Esophagus squamous epithelium (tissue), 4 donors: ENCODE measurements around the gene SNRPA.
A peak's percentile ranks its signal among the peaks of the same experiment; 100 is the strongest.

Source experiments
- POLR2A ChIP-seq, 4 donors: fragments of 450-650 bp; IDR thresholded peaks; one replicate each; pipeline ENCODE4 v1.6.1; 2017; ENCODE audit warnings: antibody characterized with exemption in 4 of 4, mild to moderate bottlenecking in 4 of 4, moderate library complexity in 3 of 4
- TF ChIP-seq, protein P1 (sequence below), 6 experiments: fragments of 450-650 bp in 4 of 6; fragments of 200-600 bp in 2 of 6; sonication (generic) in 2 of 6; IDR thresholded peaks; one replicate each; pipeline ENCODE4 v1.5.1; 2016 to 2019; ENCODE audit warnings: antibody characterized with exemption in 6 of 6, mild to moderate bottlenecking in 4 of 6, moderate library complexity in 4 of 6

- TF ChIP-seq, protein P1, sequence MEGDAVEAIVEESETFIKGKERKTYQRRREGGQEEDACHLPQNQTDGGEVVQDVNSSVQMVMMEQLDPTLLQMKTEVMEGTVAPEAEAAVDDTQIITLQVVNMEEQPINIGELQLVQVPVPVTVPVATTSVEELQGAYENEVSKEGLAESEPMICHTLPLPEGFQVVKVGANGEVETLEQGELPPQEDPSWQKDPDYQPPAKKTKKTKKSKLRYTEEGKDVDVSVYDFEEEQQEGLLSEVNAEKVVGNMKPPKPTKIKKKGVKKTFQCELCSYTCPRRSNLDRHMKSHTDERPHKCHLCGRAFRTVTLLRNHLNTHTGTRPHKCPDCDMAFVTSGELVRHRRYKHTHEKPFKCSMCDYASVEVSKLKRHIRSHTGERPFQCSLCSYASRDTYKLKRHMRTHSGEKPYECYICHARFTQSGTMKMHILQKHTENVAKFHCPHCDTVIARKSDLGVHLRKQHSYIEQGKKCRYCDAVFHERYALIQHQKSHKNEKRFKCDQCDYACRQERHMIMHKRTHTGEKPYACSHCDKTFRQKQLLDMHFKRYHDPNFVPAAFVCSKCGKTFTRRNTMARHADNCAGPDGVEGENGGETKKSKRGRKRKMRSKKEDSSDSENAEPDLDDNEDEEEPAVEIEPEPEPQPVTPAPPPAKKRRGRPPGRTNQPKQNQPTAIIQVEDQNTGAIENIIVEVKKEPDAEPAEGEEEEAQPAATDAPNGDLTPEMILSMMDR (IDR thresholded peaks at IDR 0.05): peak in 2 of 6 experiments; percentile 15 to 28
- TF ChIP-seq POLR2A (IDR thresholded peaks at IDR 0.05): peak in 3 of 4 donors; percentile 84 to 93 (median 88)
Observed at GRCh38 chr19:40777937-40778705, 27.1 kb downstream of the SNRPA start, which contains the start of gene RAB4B.
